GM19351 (cell line): Measurements from ENCODE around the gene CCDC197.

Experiments used
- ATAC-seq: cut with Tn5 transposase; IDR thresholded peaks from one replicate; pipeline ENCODE4 v1.9.1; 2021; ENCODE audit warnings: mild to moderate bottlenecking, moderate library complexity; ENCODE audit not compliant: unreplicated experiment

Gene CCDC197

DNA sequence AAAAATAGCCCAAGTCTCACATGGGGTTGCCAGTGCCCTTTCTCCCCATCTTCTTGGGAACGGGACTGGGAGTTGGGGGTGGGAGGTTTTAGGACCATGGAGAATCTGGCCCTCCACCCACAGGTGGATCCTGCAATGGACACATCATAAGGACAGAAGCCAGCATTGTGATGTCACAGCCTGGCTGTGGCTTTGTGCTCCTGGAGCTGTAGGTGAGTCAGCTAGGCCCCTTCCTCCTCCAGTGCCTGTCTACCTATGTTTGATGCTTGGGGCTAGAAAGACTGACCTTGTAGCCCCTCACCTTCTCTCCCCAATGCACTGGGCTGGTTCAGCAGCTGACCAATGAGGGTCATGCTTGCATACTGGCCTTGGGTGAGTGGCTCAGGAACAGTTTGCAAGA, at the start of gene CCDC197:
CCDC197 (plus strand) TSS at position 220 of the 400 bp plus-strand sequence. CDS start 831 bp downstream, outside the sequence.
- ATAC-seq, result no peak

- no peak for ATAC-seq
Observed at GRCh38 chr14:93949511-93950075, 47.5 kb upstream of the CCDC197 start.

DNA sequence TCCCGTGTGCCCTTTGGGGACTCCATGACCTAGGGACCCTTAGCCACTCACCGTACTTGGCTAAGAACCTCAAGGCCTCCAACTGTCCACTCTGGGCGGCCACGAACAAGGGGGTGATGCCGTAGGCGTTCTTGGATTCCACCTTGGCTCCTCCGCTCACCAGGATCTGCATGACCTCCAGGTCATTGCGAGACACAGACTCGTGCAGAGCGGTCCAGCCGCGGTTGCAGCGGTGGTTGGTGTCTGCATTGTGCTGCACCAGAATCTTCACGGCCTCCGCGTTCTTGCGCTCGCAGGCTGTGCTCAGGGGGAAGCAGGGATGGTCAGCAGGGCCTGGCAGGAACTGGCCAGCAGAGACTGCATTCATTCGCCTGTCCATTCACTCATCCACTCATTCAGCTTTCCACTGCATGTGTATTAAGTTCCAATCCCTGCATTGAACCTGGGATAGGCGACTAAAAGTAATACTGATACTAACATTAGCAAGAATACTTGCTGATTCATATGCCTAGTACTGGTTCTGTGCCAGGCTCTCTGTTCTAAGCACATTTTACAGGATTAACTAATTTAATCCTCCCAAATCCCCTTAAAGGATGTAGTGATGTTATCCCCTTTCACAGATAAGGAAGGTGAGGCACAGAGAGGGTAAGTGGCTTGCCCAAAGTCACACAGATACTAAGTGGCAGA, 46.0 kb upstream of the CCDC197 start:
- ATAC-seq, result no peak

- no peak for ATAC-seq
Observed at GRCh38 chr14:93951635-93952540, 45.2 kb upstream of the CCDC197 start.

- no peak for ATAC-seq
Observed at GRCh38 chr14:93952829-93953228, 44.3 kb upstream of the CCDC197 start.

- ATAC-seq, result no peak
Observed at GRCh38 chr14:93953263-93953662, 43.8 kb upstream of the CCDC197 start.

DNA sequence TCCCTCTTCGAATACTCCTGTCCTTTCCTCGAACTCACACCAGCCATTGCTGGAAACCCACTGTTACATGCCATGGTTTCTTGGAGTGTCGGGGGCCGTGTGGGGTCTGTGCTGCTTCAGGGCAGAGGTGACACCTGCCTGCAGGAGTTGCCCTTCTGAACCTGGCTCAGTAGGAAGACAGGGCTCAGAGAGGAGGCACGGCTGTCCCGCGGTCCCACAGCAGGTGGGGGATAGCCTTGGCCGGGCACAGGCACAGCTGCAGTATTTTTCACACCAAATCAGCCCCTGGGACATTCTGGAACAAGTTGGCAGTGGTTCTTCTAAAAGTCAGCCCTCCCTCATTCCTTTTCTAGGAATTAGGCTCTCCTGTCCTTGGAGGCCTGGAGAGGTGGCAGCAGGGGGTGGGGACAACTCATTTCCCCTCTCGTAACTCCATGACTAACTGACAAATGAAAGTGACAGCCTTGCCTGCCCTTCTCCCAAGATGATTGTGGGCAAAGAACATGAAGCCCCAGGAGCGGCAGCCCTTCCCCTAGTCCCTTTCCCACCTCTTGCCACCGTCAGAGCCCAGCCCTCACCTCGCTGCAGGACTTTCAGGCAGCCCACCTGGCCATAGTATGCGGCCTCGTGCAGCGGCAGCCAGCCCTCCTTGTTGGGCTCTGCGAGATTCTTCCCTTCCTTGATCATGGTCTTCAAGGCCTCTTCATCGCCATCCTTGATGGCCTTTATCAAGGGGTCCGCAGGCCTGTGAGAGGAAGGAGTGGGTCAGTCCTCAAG, 43.2 kb upstream of the CCDC197 start:
- ATAC-seq, result no peak

- ATAC-seq, result no peak
Observed at GRCh38 chr14:93954516-93954830, 42.6 kb upstream of the CCDC197 start.

DNA sequence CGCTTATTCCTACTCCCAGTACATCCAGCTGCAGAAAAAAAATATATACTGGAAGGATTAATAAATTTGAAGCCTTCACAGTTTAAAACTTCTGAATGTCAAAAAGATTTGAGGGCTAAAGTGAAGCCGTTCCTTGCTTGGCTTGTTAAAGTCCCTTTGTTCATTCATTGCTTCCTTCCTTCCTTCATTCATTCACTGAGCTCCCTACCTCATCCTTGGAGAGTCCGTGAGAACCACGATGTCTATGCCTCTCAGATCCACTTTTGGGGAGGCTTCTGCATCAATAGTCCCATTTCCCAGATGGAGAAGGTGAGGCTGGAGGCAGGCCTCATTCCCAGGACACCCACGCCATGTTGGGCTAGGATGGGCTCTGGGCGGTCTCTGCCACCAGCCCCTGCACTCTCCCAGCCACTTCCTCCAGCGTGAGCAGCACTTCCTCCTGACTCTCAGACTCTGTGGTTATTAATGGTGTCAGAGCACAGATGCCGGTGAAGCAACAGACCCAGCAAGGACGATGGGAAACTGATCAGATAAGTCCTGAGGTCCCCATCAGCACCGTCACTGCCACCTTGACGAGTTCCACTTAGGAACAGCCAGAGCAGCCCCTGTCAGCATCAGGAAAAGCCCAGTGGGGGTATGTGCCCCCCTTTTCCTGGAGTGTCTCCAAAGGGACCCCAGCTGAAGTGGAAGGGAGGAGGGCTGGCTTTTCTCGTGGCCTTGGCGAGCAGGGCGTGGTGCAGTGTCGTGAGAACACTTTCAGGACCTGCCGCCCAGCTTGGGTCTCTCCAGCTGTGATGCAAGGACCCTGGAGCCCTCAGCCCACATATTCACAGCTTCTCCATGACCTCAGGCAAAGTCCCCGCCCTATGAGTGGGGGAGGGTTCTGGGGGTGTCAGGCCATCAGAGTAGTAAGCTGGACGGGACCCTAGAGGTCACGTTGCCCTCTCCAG, 41.9 kb upstream of the CCDC197 start:
- peak; percentile 37 for ATAC-seq

DNA sequence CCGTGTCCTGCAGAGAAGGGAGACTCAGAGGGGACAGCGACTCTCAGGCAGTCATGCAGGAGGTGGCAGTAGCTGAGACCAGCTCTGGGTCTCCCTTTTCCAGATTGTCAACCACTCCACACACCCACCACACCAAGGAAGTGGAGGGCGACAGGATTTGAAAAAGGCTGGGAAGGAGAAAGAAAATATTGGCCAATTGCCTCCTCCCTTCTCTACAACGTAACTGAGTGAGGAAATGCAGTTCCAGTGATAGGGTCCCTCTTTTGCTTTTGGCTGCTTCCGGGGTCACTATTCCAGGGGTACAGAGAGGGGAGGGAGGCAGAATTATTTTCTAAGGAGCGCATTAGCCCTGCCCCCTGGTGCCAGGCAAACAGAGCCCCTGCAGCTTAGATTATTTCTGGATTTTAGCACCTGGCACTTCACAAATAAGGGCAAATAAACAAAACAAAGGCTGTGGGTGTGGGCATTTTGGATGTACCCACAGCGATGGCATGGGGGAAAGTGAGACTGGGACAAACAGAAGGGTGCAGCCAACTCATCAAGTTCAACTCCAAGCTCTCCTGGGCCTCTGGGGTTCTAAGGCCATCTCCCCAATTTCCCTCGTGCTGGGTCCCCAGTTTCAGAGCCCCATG, 41.1 kb upstream of the CCDC197 start:
- no peak for ATAC-seq

- ATAC-seq, result no peak
Observed at GRCh38 chr14:93956514-93957332, 40.4 kb upstream of the CCDC197 start.

DNA sequence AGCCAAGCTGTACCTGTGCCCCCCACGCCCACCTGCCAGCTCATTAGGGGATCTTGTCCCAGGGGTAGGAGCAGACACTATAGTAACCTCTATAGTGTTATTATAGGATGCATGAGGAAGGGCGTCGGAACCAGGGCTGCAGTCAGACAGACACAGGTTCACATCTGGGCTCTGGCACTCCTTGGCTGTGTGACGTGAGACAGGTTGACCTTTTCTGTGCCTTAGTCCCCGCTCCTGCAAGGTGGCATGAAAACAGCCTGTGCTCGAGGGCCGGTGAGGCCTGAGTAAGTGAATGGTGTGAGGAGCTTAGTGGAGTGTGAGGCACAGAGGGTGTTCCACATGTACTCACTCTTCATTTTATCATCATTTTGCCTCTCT, 39.8 kb upstream of the CCDC197 start:
- no peak for ATAC-seq

GRCh38 chr14:93957751-93958566, 39.1 kb upstream of the CCDC197 start:
- ATAC-seq, result no peak

DNA sequence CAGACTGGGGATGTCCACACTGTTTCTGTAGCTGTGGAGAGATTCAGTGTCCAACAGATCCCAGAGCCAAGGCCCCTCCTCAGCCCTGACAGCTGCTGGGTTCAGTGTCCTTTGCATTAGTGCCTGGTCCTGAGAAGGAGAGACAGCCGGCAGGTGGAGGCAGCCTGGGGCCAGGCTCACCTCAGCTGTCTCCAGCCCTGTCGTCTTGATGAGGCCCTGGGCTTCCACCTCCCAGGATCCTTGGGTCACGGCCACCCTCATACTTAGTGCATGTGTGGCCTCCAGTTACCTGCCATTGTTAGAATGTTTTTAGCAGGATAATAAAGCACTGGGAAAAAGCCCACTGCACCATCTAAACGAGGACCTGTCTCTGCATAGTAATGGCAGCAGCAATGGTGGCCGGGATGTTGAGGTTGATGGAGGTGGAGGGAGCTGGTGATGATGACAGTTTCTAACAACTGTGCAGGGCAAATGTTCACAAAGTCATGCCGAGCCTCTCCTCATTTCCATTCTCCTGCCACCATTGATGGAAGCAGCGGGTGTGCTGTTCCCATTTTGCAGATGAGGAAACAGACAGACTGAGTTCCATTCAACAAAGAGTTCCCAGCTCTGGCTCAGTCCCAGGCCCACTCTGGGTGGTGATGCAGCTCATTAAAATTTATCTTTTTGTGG, 38.4 kb upstream of the CCDC197 start:
- ATAC-seq, result no peak

DNA sequence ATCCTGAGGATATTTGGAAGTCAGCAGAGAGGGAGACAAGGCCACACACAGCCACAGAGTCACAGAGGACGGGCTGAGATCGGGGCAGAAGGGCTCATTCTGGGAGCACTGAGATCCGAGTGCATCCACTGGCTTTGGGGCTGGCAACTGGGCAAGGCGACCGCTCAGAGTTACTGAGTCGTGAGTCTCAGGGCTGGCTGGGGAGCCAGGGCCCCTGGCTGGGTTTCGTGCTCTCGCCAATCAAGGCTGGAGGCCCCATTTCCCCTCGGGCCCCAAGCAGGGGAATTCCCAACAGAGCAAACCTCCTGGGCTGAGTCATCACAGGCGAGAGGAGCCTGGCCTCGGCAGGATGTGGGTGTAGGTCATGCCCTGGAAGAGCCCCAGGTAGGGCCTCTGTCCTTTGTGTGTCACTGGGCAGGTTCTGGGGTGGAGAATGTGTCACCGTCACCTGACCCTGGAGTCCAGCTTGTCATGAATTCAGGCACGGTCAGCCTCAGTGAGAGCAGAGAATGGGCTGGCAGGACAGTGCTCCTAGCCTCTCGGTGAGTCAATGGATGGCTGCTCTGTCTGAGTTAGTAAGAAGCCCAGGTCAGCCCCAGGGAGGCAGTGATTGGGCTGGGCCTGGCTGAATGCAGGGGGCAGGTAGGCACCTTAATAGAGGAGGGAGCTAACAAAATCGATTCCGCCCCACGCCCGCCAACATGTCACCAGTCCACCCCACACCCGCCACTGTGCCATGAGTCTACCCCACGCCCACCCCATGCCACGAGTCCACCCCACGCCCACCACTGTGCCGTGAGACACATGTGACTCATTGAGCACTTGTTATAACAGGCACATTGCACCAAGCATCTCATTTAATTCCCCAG, 37.6 kb upstream of the CCDC197 start:
- peak; percentile 64 for ATAC-seq

DNA sequence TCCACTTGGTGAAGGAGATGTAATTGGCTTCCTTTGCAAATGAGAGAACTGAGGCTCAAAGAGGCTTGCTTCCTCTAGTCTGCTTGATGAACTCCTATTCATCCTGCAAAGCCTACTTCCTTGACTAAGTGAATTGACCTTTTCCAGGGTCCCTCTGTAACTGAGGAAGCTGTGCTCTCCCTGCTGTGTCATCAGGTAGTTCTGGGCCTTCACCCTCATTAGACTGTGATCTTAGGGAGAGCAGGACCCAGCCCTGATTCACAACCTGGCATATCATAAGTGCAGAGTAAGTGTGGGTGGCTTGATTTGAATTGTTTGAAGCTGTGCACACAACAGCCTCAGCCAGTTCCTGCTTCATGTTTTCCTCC, 37.0 kb upstream of the CCDC197 start:
- ATAC-seq, result no peak
